SK-N-SH (cell line): ENCODE data around the gene FLT1. TPM values are rescaled to one million over a fixed set of nuclear protein-coding genes. Genes with fewer than 3 reads are reported as not detected.

Experiments used
- CTCF ChIA-PET: fragments of 300-600, 350-600 bp; formaldehyde crosslinking; extraction: SDS; loops from one replicate; lab custom pipeline; 2021; lab: Yijun Ruan, JAX
- POLR2A ChIA-PET: fragments of 350-600 bp; sonication (Branson Sonifier 250); formaldehyde crosslinking; extraction: SDS; loops from one replicate; lab custom pipeline; 2020; ENCODE audit warnings: antibody characterized with exemption, inconsistent platforms; lab: Yijun Ruan, JAX
- DNase-seq: peaks from one replicate; pipeline ENCODE4 v3.0.0; 2012
- H2AFZ ChIP-seq: fragments of 200-600 bp; sonication (generic); 2 replicates; pipeline ENCODE4 v1.8.1; 2016; ENCODE audit warnings: antibody characterized with exemption, mild to moderate bottlenecking, low read depth
- H3F3A ChIP-seq: fragments of 200-600 bp; sonication (generic); replicated peaks from 2 replicates; pipeline ENCODE3; 2016; ENCODE audit warnings: antibody characterized with exemption, mild to moderate bottlenecking; ENCODE audit not compliant: insufficient read depth
- H3K27ac ChIP-seq, 2 experiments: fragments of 200-500 bp in 1 of 2; fragments of 200-600 bp in 1 of 2; sonication (Bioruptor generic) in 1 of 2; sonication (generic), shearing (Covaris generic) in 1 of 2; 2 replicates each; pipeline versions ENCODE4 v1.5.1 to v1.6.1; 2014 to 2016; ENCODE audit warnings: low read depth in 2 of 2, inconsistent platforms in 1 of 2, low read length in 1 of 2, mild to moderate bottlenecking in 1 of 2, mixed read lengths in 1 of 2
- H3K27me3 ChIP-seq: fragments of 200-600 bp; sonication (generic), shearing (Covaris generic); 2 replicates; pipeline ENCODE4 v1.6.1; 2016; ENCODE audit warnings: mixed run types; ENCODE audit not compliant: insufficient read depth
- H3K36me3 ChIP-seq, 2 experiments: fragments of 200-500 bp in 1 of 2; fragments of 200-600 bp in 1 of 2; sonication (Bioruptor generic) in 1 of 2; sonication (generic) in 1 of 2; replicated peaks in 1 of 2; 2 replicates each; pipeline versions ENCODE3 to v1.5.1; 2014 to 2016; ENCODE audit warnings: low read length in 1 of 2, mild to moderate bottlenecking in 1 of 2; ENCODE audit not compliant: insufficient read depth in 2 of 2, control insufficient read depth in 1 of 2
- H3K4me1 ChIP-seq, 2 experiments: fragments of 200-500 bp in 1 of 2; fragments of 200-600 bp in 1 of 2; sonication (Bioruptor generic) in 1 of 2; sonication (generic), shearing (Covaris generic) in 1 of 2; 2 replicates each; pipeline versions ENCODE4 v1.5.1 to v1.6.1; 2014 to 2016; ENCODE audit warnings: low read depth in 1 of 2, low read length in 1 of 2, mixed run types in 1 of 2; ENCODE audit not compliant: insufficient read depth in 2 of 2, control insufficient read depth in 1 of 2
- H3K4me2 ChIP-seq: fragments of 200-600 bp; sonication (generic), shearing (Covaris generic); 2 replicates; pipeline ENCODE4 v1.6.1; 2017; ENCODE audit warnings: mixed run types
- H3K4me3 ChIP-seq, 2 experiments: fragments of 200-500 bp in 1 of 2; fragments of 200-600 bp in 1 of 2; sonication (Bioruptor generic) in 1 of 2; sonication (generic), shearing (Covaris generic) in 1 of 2; 2 replicates each; pipeline versions ENCODE4 v1.5.1 to v1.8.1; 2014 to 2016; ENCODE audit warnings: low read depth in 2 of 2, inconsistent platforms in 1 of 2, low read length in 1 of 2, mild to moderate bottlenecking in 1 of 2, mixed read lengths in 1 of 2, moderate library complexity in 1 of 2
- H3K79me2 ChIP-seq: fragments of 200-600 bp; sonication (generic); 2 replicates; pipeline ENCODE4 v1.8.1; 2017; ENCODE audit warnings: mild to moderate bottlenecking; ENCODE audit not compliant: insufficient read depth
- H3K9ac ChIP-seq: fragments of 200-600 bp; sonication (generic); 2 replicates; pipeline ENCODE4 v1.6.1; 2017; ENCODE audit warnings: mixed run types
- H3K9me2 ChIP-seq: fragments of 200-600 bp; sonication (generic); 2 replicates; pipeline ENCODE4 v1.6.1; 2017; ENCODE audit warnings: mixed run types
- H3K9me3 ChIP-seq: fragments of 200-600 bp; sonication (generic); 2 replicates; pipeline ENCODE4 v1.6.1; 2017; ENCODE audit warnings: mixed run types, mild to moderate bottlenecking, moderate library complexity
- H4K20me1 ChIP-seq: fragments of 200-600 bp; sonication (generic); 2 replicates; pipeline ENCODE4 v1.6.1; 2017; ENCODE audit warnings: mild to moderate bottlenecking, mixed run types; ENCODE audit not compliant: insufficient read depth
- FOXJ3 ChIP-seq: sonication (generic); formaldehyde crosslinking; IDR thresholded peaks from 2 replicates; pipeline ENCODE4 v1.5.1; 2020; ENCODE audit warnings: mild to moderate bottlenecking, missing genetic modification reagents
- FOXM1 ChIP-seq: IDR thresholded peaks from 2 replicates; pipeline ENCODE4 v1.4.0; 2012; ENCODE audit warnings: low read depth, mild to moderate bottlenecking
- MXI1 ChIP-seq: IDR thresholded peaks from 2 replicates; pipeline ENCODE4 v1.6.1; 2012; ENCODE audit warnings: mild to moderate bottlenecking, low read depth, low read length, improper control_type of control experiment
- NFIC ChIP-seq: IDR thresholded peaks from 2 replicates; pipeline ENCODE4 v1.4.0; 2012; ENCODE audit warnings: borderline replicate concordance
- PBX3 ChIP-seq: IDR thresholded peaks from 2 replicates; pipeline ENCODE4; 2012
- POLR2AphosphoS5 ChIP-seq: IDR thresholded peaks from 2 replicates; pipeline ENCODE4 v1.6.1; 2012; ENCODE audit warnings: low read depth, low read length
- RAD21 ChIP-seq: IDR thresholded peaks from 2 replicates; pipeline ENCODE4 v1.6.1; 2012; ENCODE audit warnings: mild to moderate bottlenecking, low read length
- RFX5 ChIP-seq: IDR thresholded peaks from 2 replicates; pipeline ENCODE4 v1.6.1; 2012; ENCODE audit warnings: mild to moderate bottlenecking, improper control_type of control experiment, low read length
- RXRA ChIP-seq: IDR thresholded peaks from 2 replicates; pipeline ENCODE4 v1.4.0; 2012; ENCODE audit warnings: low read depth, mild to moderate bottlenecking, borderline replicate concordance
- TAF1 ChIP-seq: IDR thresholded peaks from 2 replicates; pipeline ENCODE4 v1.6.1; 2012; ENCODE audit warnings: low read depth, mild to moderate bottlenecking, low read length, moderate library complexity, borderline replicate concordance
- TEAD4 ChIP-seq: IDR thresholded peaks from 2 replicates; pipeline ENCODE4 v1.4.0; 2012; ENCODE audit warnings: mild to moderate bottlenecking, borderline replicate concordance; ENCODE audit not compliant: insufficient read depth
- YY1 ChIP-seq: IDR thresholded peaks from 2 replicates; pipeline ENCODE4 v1.4.0; 2012; ENCODE audit warnings: low read depth, mild to moderate bottlenecking
- WGBS: methylation state at CpG from one replicate; pipeline ENCODE4 v1.1.6; 2017; ENCODE audit warnings: low lambda C conversion rate; 5-methylcytosine and 5-hydroxymethylcytosine counted together
- polyA plus RNA-seq, 3 experiments: library from polyadenylated mRNA; depleted of rRNA; stranded (reverse); fragments of >200 nt; gene quantifications; 2 replicates each; pipeline ENCODE4 v1.2.3, GENCODE V29; 2012
- TF ChIP-seq, protein P1 (sequence below): fragments of 150-350 bp; IDR thresholded peaks from 2 replicates; pipeline ENCODE4 v1.6.1; 2017; ENCODE audit warnings: antibody characterized with exemption, low read length, low read depth, borderline replicate concordance

Gene FLT1
- polyA plus RNA-seq, 1 of the 3 experiments (the other 2 are of a cell fraction), result 0.20 TPM

DNA sequence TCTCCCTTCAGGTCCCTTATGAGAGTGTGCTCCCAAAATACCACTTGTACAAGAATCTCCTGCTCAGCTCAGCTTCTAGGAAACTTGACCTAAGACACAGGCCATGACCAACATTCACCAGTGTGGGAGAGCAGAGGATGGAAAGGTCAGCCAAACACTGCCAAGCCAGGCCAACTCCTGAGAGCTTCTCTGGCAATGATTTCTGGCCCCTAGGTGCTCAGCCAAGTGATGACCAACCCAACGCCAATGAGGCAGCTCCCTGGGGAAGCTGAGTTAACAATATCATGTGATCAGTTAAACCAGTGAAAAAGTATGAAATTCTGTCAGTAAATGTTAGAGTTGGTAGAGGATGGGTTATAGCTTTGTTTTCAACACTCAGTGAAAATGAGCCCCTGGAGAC lies 49.1 kb upstream of the FLT1 start:
- 11% methylated on average over 1 of the region's 1 CpG for WGBS
- Histone ChIP-seq H3F3A (no peaks in the 10 kb centered on the region), H4K20me1 (no peaks in the 10 kb centered on the region), H3K27me3 (0 out of 2 replicates have a peak, but pooled peaks cover 3% of the 10 kb centered on the region), H3K36me3 (no peaks in the 10 kb centered on the region), H3K9me3 (peaks cover 4% of the 10 kb centered on the region; the same call in 1 of the 2 replicates), H2AFZ (no peak overlapping the region), H3K79me2 (no peaks in the 10 kb centered on the region), H3K9me2 (no peaks in the 10 kb centered on the region), H3K4me1 (no peaks in the 10 kb centered on the region), H3K4me2 (no peak overlapping the region), H3K9ac (no peak overlapping the region), H3K4me3 (no peak overlapping the region), H3K27ac (no peak overlapping the region)
- TF ChIP-seq TAF1, result no peak
- DNase-seq, result no peak
- ChIA-PET CTCF (no interaction called here), POLR2A (no interaction called here)

GRCh38 chr13:28542804-28543203 lies 47.9 kb upstream of the FLT1 start:
- Histone ChIP-seq H3K79me2 (no peaks in the 10 kb centered on the region), H2AFZ (no peak overlapping the region), H3F3A (no peaks in the 10 kb centered on the region), H3K9me3 (peaks cover 4% of the 10 kb centered on the region; the same call in 1 of the 2 replicates), H3K9ac (no peak overlapping the region), H3K4me2 (no peak overlapping the region), H3K36me3 (no peaks in the 10 kb centered on the region), H3K4me1 (no peaks in the 10 kb centered on the region), H4K20me1 (no peaks in the 10 kb centered on the region), H3K4me3 (no peak overlapping the region), H3K27ac (no peak overlapping the region), H3K27me3 (0 out of 2 replicates have a peak, but pooled peaks cover 3% of the 10 kb centered on the region), H3K9me2 (no peaks in the 10 kb centered on the region)
- no peak for DNase-seq
- POLR2A ChIA-PET, result no interaction called here
- CTCF ChIA-PET, result interaction anchor here (0.6 kb wide), 1 partner anchor 1104 kb away, joined by 4 read pairs; no protein-coding TSS in a partner anchor
- TF ChIP-seq RFX5 (no peak), FOXJ3 (CRISPR knock-in tag) (no peak), TEAD4 (no peak), PBX3 (no peak), MXI1 (no peak), NFIC (no peak)
- TF ChIP-seq, protein P1, sequence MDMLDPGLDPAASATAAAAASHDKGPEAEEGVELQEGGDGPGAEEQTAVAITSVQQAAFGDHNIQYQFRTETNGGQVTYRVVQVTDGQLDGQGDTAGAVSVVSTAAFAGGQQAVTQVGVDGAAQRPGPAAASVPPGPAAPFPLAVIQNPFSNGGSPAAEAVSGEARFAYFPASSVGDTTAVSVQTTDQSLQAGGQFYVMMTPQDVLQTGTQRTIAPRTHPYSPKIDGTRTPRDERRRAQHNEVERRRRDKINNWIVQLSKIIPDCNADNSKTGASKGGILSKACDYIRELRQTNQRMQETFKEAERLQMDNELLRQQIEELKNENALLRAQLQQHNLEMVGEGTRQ, result no peak
- WGBS, result 20% methylated on average over 4 of the region's 4 CpGs

GRCh38 chr13:28541966-28542365 lies 47.0 kb upstream of the FLT1 start:
- H3K9me3 ChIP-seq, result peaks cover 4% of the 10 kb centered on the region; the same call in 1 of the 2 replicates
- DNase-seq, result no peak
- H3K79me2 ChIP-seq, result no peaks in the 10 kb centered on the region
- CTCF ChIA-PET, result no interaction called here
- H3K9me2 ChIP-seq, result no peaks in the 10 kb centered on the region
- H3F3A ChIP-seq, result no peaks in the 10 kb centered on the region
- 0 out of 2 replicates have a peak, but pooled peaks cover 3% of the 10 kb centered on the region for H3K27me3 ChIP-seq
- POLR2A ChIA-PET, result no interaction called here
- no peaks in the 10 kb centered on the region for H3K36me3 ChIP-seq
- no peak overlapping the region for H2AFZ ChIP-seq
- no peaks in the 10 kb centered on the region for H4K20me1 ChIP-seq
- no peak overlapping the region for H3K27ac ChIP-seq
- no peak overlapping the region for H3K9ac ChIP-seq
- TF ChIP-seq TAF1, result no peak
- no peak for TF ChIP-seq RAD21
- TF ChIP-seq RXRA, result no peak
- TF ChIP-seq POLR2AphosphoS5, result no peak
- no peak for TF ChIP-seq FOXJ3 (CRISPR knock-in tag)
- TF ChIP-seq YY1, result no peak
- TF ChIP-seq FOXM1, result no peak
- TF ChIP-seq, all 33 proteins: peak for 0
- 14% methylated on average over 2 of the region's 2 CpGs for WGBS
- Histone ChIP-seq H3K4me1 (no peaks in the 10 kb centered on the region), H3K4me3 (no peak overlapping the region), H3K4me2 (no peak overlapping the region)
